ENCODE data around the gene MAPK1IP1L.
"Not testable (repeated sequence)": the region's sequence is repeated elsewhere in the genome, so short reads cannot be mapped to it uniquely, and the experiment has no call there.

Gene MAPK1IP1L

GRCh38 chr14:55051423-55052268, at the start of gene MAPK1IP1L:
Gene MAPK1IP1L, plus strand, starts transcription at chr14:55051647. Its CDS starts 10,037 bp downstream, at chr14:55061684.
- in situ Hi-C loops (cut with MboI; ENCODE audit: low sequenced_read_pairs) = no loop called here

GRCh38 chr14:55005071-55005470, 46.4 kb upstream of the MAPK1IP1L start:
- in situ Hi-C loops (cut with MboI; ENCODE audit: low sequenced_read_pairs) = no loop called here

GRCh38 chr14:55015006-55015405, 36.4 kb upstream of the MAPK1IP1L start:
- in situ Hi-C loops (cut with MboI; ENCODE audit: low sequenced_read_pairs) = no loop called here

- in situ Hi-C loops (cut with MboI; ENCODE audit: low sequenced_read_pairs) = no loop called here
Observed at GRCh38 chr14:55019968-55020554, 31.4 kb upstream of the MAPK1IP1L start.

- in situ Hi-C loops (cut with MboI; ENCODE audit: low sequenced_read_pairs) = not testable (repeated sequence)
Observed at GRCh38 chr14:55024365-55024764, 27.1 kb upstream of the MAPK1IP1L start.

GRCh38 chr14:55025948-55026347, 25.5 kb upstream of the MAPK1IP1L start:
- in situ Hi-C loops (cut with MboI; ENCODE audit: low sequenced_read_pairs) = no loop called here

- in situ Hi-C loops (cut with MboI; ENCODE audit: low sequenced_read_pairs) = no loop called here
Observed at GRCh38 chr14:55026441-55026792, 25.0 kb upstream of the MAPK1IP1L start.

GRCh38 chr14:55026793-55027561, 24.5 kb upstream of the MAPK1IP1L start, which contains the start of the genes SOCS4 and WDHD1:
Gene SOCS4, plus strand, starts transcription at chr14:55027236. Its CDS starts 15,806 bp downstream, at chr14:55043042.
Gene WDHD1, minus strand, starts transcription at chr14:55027099. Its CDS starts 312 bp downstream, at chr14:55026787.
- in situ Hi-C loops (cut with MboI; ENCODE audit: low sequenced_read_pairs) = no loop called here

- in situ Hi-C loops (cut with MboI; ENCODE audit: low sequenced_read_pairs) = no loop called here
Observed at GRCh38 chr14:55028066-55028465, 23.4 kb upstream of the MAPK1IP1L start.

GRCh38 chr14:55028476-55028875, 23.0 kb upstream of the MAPK1IP1L start:
- in situ Hi-C loops (cut with MboI; ENCODE audit: low sequenced_read_pairs) = no loop called here

GRCh38 chr14:55031190-55031589, 20.3 kb upstream of the MAPK1IP1L start:
- in situ Hi-C loops (cut with MboI; ENCODE audit: low sequenced_read_pairs) = no loop called here

GRCh38 chr14:55037995-55038394, 13.5 kb upstream of the MAPK1IP1L start:
- in situ Hi-C loops (cut with MboI; ENCODE audit: low sequenced_read_pairs) = not testable (repeated sequence)

- in situ Hi-C loops (cut with MboI; ENCODE audit: low sequenced_read_pairs) = no loop called here
Observed at GRCh38 chr14:55038708-55039107, 12.7 kb upstream of the MAPK1IP1L start.

GRCh38 chr14:55043528-55043927, 7.9 kb upstream of the MAPK1IP1L start:
- in situ Hi-C loops (cut with MboI; ENCODE audit: low sequenced_read_pairs) = no loop called here

- in situ Hi-C loops (cut with MboI; ENCODE audit: low sequenced_read_pairs) = no loop called here
Observed at GRCh38 chr14:55045087-55045486, 6.4 kb upstream of the MAPK1IP1L start.

GRCh38 chr14:55047301-55048053, 4.0 kb upstream of the MAPK1IP1L start:
- in situ Hi-C loops (cut with MboI; ENCODE audit: low sequenced_read_pairs) = no loop called here

- in situ Hi-C loops (cut with MboI; ENCODE audit: low sequenced_read_pairs) = no loop called here
Observed at GRCh38 chr14:55048900-55049436, 2.5 kb upstream of the MAPK1IP1L start.

GRCh38 chr14:55051165-55051422, 353 bp upstream of the MAPK1IP1L start:
- in situ Hi-C loops (cut with MboI; ENCODE audit: low sequenced_read_pairs) = no loop called here

GRCh38 chr14:55052269-55052930, 953 bp downstream of the MAPK1IP1L start:
- in situ Hi-C loops (cut with MboI; ENCODE audit: low sequenced_read_pairs) = no loop called here

GRCh38 chr14:55053018-55053417, 1.6 kb downstream of the MAPK1IP1L start:
- in situ Hi-C loops (cut with MboI; ENCODE audit: low sequenced_read_pairs) = no loop called here

Measured in HL-60/S4 (cell line).